Loucy (cell line): Measurements from ENCODE around the gene TAS2R43.

Source experiments
- EZH2phosphoT487 ChIP-seq: fragments of 200-600 bp; IDR thresholded peaks from 2 replicates; pipeline ENCODE4 v1.6.1; 2018; ENCODE audit warnings: antibody characterized with exemption, mild to moderate bottlenecking, moderate library complexity, borderline replicate concordance
- TF ChIP-seq, protein P1 (sequence below): fragments of 200-600 bp; sonication (generic); conservative IDR thresholded peaks from 2 replicates; pipeline ENCODE4 v1.5.1; 2014; ENCODE audit warnings: mild to moderate bottlenecking, antibody characterized with exemption, low read length

DNA sequence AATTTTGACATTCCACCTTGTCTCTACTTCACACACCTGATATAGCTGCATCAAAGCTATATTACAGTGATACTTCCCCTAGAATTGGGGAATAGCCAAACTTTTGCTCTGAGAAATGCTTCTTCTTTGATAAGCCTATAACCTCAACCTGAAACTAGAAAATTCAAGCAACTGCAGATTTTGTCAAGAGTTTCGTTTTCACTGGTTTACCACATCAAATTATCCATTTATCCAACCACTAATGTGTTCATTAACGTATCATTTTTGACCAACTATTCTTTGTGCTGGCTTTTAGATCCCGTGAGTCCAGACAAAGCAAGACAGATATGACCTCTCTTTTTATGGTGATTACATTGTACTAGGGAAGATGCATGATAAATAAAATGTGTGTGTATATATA is 16.5 kb downstream of the TAS2R43 start:
- TF ChIP-seq, protein P1, sequence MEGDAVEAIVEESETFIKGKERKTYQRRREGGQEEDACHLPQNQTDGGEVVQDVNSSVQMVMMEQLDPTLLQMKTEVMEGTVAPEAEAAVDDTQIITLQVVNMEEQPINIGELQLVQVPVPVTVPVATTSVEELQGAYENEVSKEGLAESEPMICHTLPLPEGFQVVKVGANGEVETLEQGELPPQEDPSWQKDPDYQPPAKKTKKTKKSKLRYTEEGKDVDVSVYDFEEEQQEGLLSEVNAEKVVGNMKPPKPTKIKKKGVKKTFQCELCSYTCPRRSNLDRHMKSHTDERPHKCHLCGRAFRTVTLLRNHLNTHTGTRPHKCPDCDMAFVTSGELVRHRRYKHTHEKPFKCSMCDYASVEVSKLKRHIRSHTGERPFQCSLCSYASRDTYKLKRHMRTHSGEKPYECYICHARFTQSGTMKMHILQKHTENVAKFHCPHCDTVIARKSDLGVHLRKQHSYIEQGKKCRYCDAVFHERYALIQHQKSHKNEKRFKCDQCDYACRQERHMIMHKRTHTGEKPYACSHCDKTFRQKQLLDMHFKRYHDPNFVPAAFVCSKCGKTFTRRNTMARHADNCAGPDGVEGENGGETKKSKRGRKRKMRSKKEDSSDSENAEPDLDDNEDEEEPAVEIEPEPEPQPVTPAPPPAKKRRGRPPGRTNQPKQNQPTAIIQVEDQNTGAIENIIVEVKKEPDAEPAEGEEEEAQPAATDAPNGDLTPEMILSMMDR: no peak
- no peak for TF ChIP-seq EZH2phosphoT487
